Stomach (tissue), 4 donors: ENCODE results near the gene DHDDS.

Experiments
- CTCF ChIP-seq, 7 experiments: fragments of 450-650 bp in 4 of 7; fragments of 200-600 bp in 3 of 7; sonication (generic) in 3 of 7; IDR thresholded peaks; one replicate each; pipeline ENCODE4 v1.5.1; 2016 to 2019; ENCODE audit warnings: antibody characterized with exemption in 7 of 7, control low read depth in 2 of 7, mild to moderate bottlenecking in 1 of 7
- EP300 ChIP-seq: sonication (generic); formaldehyde crosslinking; IDR thresholded peaks from one replicate; pipeline ENCODE4 v1.6.1; 2017; ENCODE audit warnings: antibody characterized with exemption
- POLR2A ChIP-seq, 4 donors: fragments of 450-650 bp; IDR thresholded peaks; one replicate each; pipeline ENCODE4 v1.6.1; 2016; ENCODE audit warnings: antibody characterized with exemption in 4 of 4, control low read depth in 2 of 4, mild to moderate bottlenecking in 1 of 4, moderate library complexity in 1 of 4
- POLR2AphosphoS5 ChIP-seq, 3 donors: sonication (generic); formaldehyde crosslinking; IDR thresholded peaks; one replicate each; pipeline ENCODE4 v1.6.1; 2016; ENCODE audit warnings: antibody characterized with exemption in 3 of 3

- no peak for TF ChIP-seq POLR2A (IDR thresholded peaks at IDR 0.05)
- TF ChIP-seq CTCF (IDR thresholded peaks at IDR 0.05), result no peak
- TF ChIP-seq POLR2AphosphoS5 (IDR thresholded peaks at IDR 0.05), result no peak
- TF ChIP-seq EP300, result no peak
Observed at GRCh38 chr1:26438041-26438440, 5.9 kb downstream of the DHDDS start.
